Panc1 (cell line): ENCODE measurements around the gene EP400. TPM values are rescaled to one million over a fixed set of nuclear protein-coding genes. Genes with fewer than 3 reads are reported as not detected.

Source experiments
- ATAC-seq: fragments of 200-7000 bp; cut with Tn5 transposase; 2 replicates; pipeline ENCODE4 v1.9.1; 2020; ENCODE audit warnings: mild to moderate bottlenecking, moderate library complexity
- BruUV-seq: library from RNA; stranded (reverse); fragments of 400-500 nt; replicated peaks from 2 replicates; lab custom pipeline; 2021; lab: Mats Ljungman, UMichigan
- CTCF ChIA-PET: fragments of 300-600 bp; sonication (Branson Sonifier 250); formaldehyde crosslinking; loops from one replicate; lab custom pipeline; 2022; ENCODE audit warnings: antibody characterized with exemption; lab: Charles Lee
- POLR2A ChIA-PET: fragments of 300-600 bp; sonication (Branson Sonifier 250); formaldehyde crosslinking; loops from one replicate; lab custom pipeline; 2022; ENCODE audit warnings: antibody characterized with exemption; lab: Charles Lee
- DNase-seq: peaks from one replicate; pipeline ENCODE4 v3.0.0-alpha.2; 2010; ENCODE audit warnings: low read depth, low spot score
- H3K27ac ChIP-seq: 2 replicates; pipeline ENCODE4 v1.5.1; 2011; ENCODE audit warnings: mild to moderate bottlenecking, low read length, inconsistent platforms
- H3K27me3 ChIP-seq: fragments of 200-500 bp; sonication (Bioruptor generic); 2 replicates; pipeline ENCODE4 v1.6.0; 2014; ENCODE audit warnings: low read length, inconsistent platforms; ENCODE audit not compliant: control insufficient read depth, insufficient read depth
- H3K36me3 ChIP-seq: fragments of 200-500 bp; sonication (Bioruptor generic); 2 replicates; pipeline ENCODE4 v1.5.1; 2014; ENCODE audit warnings: inconsistent platforms, mild to moderate bottlenecking, low read length, moderate library complexity; ENCODE audit not compliant: control insufficient read depth, insufficient read depth
- H3K4me1 ChIP-seq: 2 replicates; pipeline ENCODE4 v1.5.1; 2011; ENCODE audit warnings: inconsistent platforms, mild to moderate bottlenecking, low read length, moderate library complexity; ENCODE audit not compliant: control insufficient read depth, insufficient read depth
- H3K4me3 ChIP-seq, 2 experiments: 2 replicates each; pipeline ENCODE4 v1.5.1; 2011 to 2012; ENCODE audit warnings: low read depth in 2 of 2, low read length in 2 of 2, mild to moderate bottlenecking in 2 of 2, inconsistent platforms in 1 of 2, moderate library complexity in 1 of 2
- H3K9me3 ChIP-seq: fragments of 200-500 bp; sonication (Bioruptor generic); 2 replicates; pipeline ENCODE4 v1.5.1; 2014; ENCODE audit warnings: low read depth, mild to moderate bottlenecking, inconsistent platforms, low read length, moderate library complexity; ENCODE audit not compliant: control insufficient read depth, insufficient read depth
- CTCF ChIP-seq: fragments of 450-650 bp; IDR thresholded peaks from 2 replicates; pipeline ENCODE4 v1.5.1; 2017; ENCODE audit warnings: mild to moderate bottlenecking
- POLR2AphosphoS5 ChIP-seq: IDR thresholded peaks from 2 replicates; pipeline ENCODE4 v1.6.1; 2012; ENCODE audit warnings: mild to moderate bottlenecking, low read depth, low read length, moderate library complexity
- REST ChIP-seq, 2 experiments: IDR thresholded peaks; 2 replicates each; pipeline ENCODE4 v1.6.1; 2011 to 2012; ENCODE audit warnings: low read depth in 2 of 2, control low read depth in 1 of 2, low read length in 1 of 2, mild to moderate bottlenecking in 1 of 2, moderate library complexity in 1 of 2; ENCODE audit not compliant: insufficient read depth in 1 of 2
- SIN3A ChIP-seq: IDR thresholded peaks from 2 replicates; pipeline ENCODE4 v1.6.1; 2012; ENCODE audit warnings: low read depth, mild to moderate bottlenecking, low read length, moderate library complexity, borderline replicate concordance; ENCODE audit not compliant: insufficient read depth
- TCF7L2 ChIP-seq: IDR thresholded peaks from 2 replicates; pipeline ENCODE4 v1.6.1; 2011; ENCODE audit warnings: mild to moderate bottlenecking, low read depth, low read length, inconsistent platforms
- in situ Hi-C: cut with HindIII; loops from 2 replicates; pipeline ENCODE4 v1.10.0; 2016; ENCODE audit warnings: low sequenced_read_pairs, low pct_unique_long_range_greater_than_20kb
- intact Hi-C: fragments of 100-400 bp; cut with micrococcal nuclease; formaldehyde crosslinking; loops from one replicate; pipeline ENCODE4 v1.10.0; 2022; ENCODE audit not compliant: unreplicated experiment
- total RNA-seq: library from RNA; stranded (reverse); gene quantifications from one replicate; pipeline ENCODE4 v1.2.1, GENCODE V29; 2021; ENCODE audit not compliant: unreplicated experiment

Gene EP400
- total RNA-seq, 1 experiment from 2014 or later: 59.4 TPM

- no peaks in the 10 kb centered on the region for H3K4me1 ChIP-seq
- H3K4me3 ChIP-seq: peak overlapping the region; percentile 78 to 85
- ChIA-PET POLR2A (interaction anchor here (0.7 kb wide), 1 partner anchor 333 kb away, joined by 3 read pairs; no protein-coding TSS in a partner anchor), CTCF (no interaction called here)
- no peaks in the 10 kb centered on the region for H3K27me3 ChIP-seq
- DNase-seq: no peak
- intact Hi-C loops: no loop called here
- no peak for ATAC-seq
- peak overlapping the region; percentile 86 for H3K27ac ChIP-seq
- no TSS peak for BruUV-seq
- TF ChIP-seq SIN3A: no peak
- no peak for TF ChIP-seq POLR2AphosphoS5
- no peak for TF ChIP-seq CTCF
- no peak for TF ChIP-seq REST (IDR thresholded peaks at IDR 0.05; ENCODE audit: insufficient read depth in 1 of 2, low read depth in 2 of 2, low read length in 1 of 2)
- TF ChIP-seq TCF7L2: no peak
- in situ Hi-C loops: no loop called here
- H3K36me3 ChIP-seq: peaks cover 17% of the 10 kb centered on the region
- H3K9me3 ChIP-seq: no peaks in the 10 kb centered on the region
Measured at GRCh38 chr12:131930510-131930909, 19.2 kb upstream of the EP400 start.

DNA sequence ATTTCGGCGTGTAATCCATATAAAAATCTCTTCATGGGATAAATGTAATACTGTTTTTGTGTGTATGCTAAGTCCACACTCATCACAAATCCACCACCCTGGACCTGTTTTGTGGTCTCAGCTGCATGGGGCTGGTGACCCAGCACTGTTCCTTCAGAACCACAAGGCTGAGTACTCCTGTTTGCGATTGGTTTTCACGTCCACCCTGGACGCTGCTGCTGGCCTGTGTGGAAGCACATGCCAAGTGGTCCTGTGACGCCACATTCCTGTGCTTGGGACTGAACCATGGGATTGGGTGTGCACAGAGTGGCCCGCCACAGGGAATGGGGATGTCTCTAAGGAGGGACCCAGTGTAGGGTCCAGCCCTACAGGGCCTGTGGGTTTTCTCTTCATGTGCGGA is 16.4 kb upstream of the EP400 start:
- H3K4me1 ChIP-seq: no peaks in the 10 kb centered on the region
- no peak overlapping the region for H3K27ac ChIP-seq
- ChIA-PET CTCF (no interaction called here), POLR2A (no interaction called here)
- no peak overlapping the region for H3K4me3 ChIP-seq
- no peak for DNase-seq
- in situ Hi-C loops: no loop called here
- TSS peak; percentile 14 for BruUV-seq
- peaks cover 17% of the 10 kb centered on the region for H3K36me3 ChIP-seq
- H3K27me3 ChIP-seq: no peaks in the 10 kb centered on the region
- no peak for ATAC-seq
- intact Hi-C loops: no loop called here
- no peak for TF ChIP-seq SIN3A
- TF ChIP-seq TCF7L2: no peak
- no peak for TF ChIP-seq CTCF
- TF ChIP-seq POLR2AphosphoS5: no peak
- TF ChIP-seq REST (IDR thresholded peaks at IDR 0.05; ENCODE audit: insufficient read depth in 1 of 2, low read depth in 2 of 2, low read length in 1 of 2): no peak
- H3K9me3 ChIP-seq: no peaks in the 10 kb centered on the region
